ENCODE data around the gene HOGA1. TPM values are rescaled to one million over a fixed set of nuclear protein-coding genes. Genes with fewer than 3 reads are reported as not detected.
A peak's percentile ranks its signal among the peaks of the same experiment; 100 is the strongest.
"Not testable (repeated sequence)": the region's sequence is repeated elsewhere in the genome, so short reads cannot be mapped to it uniquely, and the experiment has no call there.

Gene HOGA1
- total RNA-seq, 3 donors from 2014 or later: 1.9 to 11.0 (median 2.3) TPM

DNA sequence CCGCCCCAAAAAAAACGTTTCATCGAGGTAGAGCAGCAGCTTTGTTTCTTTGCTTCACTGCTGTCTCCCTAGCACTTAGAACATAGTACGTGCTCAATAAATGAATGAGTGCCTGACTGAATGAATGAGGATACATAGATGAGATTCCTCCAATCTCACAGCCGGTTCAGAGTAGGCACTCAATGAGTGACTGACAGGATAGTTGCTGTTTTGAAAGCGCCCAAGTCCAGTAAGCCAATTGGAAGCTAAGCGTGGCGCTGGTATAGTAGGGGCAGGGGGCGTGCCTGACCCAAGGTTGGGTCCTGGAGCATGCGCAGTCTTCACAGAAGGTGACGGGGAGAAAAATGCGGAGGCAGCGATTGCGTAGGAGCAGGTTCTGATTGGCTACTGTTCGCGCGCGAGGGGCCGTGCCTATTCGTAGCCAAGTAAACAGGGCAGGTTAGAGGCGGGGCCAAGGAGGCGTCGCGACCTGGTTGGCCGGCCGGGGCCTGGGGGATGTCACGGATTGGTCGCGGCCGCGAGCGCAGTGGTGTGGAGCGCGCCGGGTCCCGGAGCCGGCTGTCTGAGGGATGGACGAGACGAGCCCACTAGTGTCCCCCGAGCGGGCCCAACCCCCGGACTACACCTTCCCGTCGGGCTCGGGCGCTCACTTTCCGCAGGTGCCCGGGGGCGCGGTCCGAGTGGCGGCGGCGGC, 56.1 kb downstream of the HOGA1 start, which contains the start of gene PI4K2A:
PI4K2A (plus strand) TSS at position 498 of the 694 bp plus-strand sequence; CDS start at position 570, 72 bp downstream.
- Histone ChIP-seq H3K27me3 (no peaks in the 10 kb centered on the region), H3K9me3 (no peaks in the 10 kb centered on the region), H3K4me3 (peak within 1 kb of the TSS; percentile 79 to 90 (median 84)), H3K27ac (peak within 1 kb of the TSS; percentile 89 to 93), H3K36me3 (no peaks in the 10 kb centered on the region), H3K4me1 (peaks cover 0 to 9% of the 10 kb centered on the region in 2 donors)
- intact Hi-C loops (cut with DNase I; ENCODE audit: low total_unique reads): no loop called here
- TF ChIP-seq CTCF (IDR thresholded peaks at IDR 0.05) (no peak), POLR2A (IDR thresholded peaks at IDR 0.05) (no peak), POLR2AphosphoS5 (IDR thresholded peaks at IDR 0.05) (peak; percentile 23 to 77 (median 50))
- DNase-seq (ENCODE audit: low spot score in 2 of 2): peak; percentile 99

DNA sequence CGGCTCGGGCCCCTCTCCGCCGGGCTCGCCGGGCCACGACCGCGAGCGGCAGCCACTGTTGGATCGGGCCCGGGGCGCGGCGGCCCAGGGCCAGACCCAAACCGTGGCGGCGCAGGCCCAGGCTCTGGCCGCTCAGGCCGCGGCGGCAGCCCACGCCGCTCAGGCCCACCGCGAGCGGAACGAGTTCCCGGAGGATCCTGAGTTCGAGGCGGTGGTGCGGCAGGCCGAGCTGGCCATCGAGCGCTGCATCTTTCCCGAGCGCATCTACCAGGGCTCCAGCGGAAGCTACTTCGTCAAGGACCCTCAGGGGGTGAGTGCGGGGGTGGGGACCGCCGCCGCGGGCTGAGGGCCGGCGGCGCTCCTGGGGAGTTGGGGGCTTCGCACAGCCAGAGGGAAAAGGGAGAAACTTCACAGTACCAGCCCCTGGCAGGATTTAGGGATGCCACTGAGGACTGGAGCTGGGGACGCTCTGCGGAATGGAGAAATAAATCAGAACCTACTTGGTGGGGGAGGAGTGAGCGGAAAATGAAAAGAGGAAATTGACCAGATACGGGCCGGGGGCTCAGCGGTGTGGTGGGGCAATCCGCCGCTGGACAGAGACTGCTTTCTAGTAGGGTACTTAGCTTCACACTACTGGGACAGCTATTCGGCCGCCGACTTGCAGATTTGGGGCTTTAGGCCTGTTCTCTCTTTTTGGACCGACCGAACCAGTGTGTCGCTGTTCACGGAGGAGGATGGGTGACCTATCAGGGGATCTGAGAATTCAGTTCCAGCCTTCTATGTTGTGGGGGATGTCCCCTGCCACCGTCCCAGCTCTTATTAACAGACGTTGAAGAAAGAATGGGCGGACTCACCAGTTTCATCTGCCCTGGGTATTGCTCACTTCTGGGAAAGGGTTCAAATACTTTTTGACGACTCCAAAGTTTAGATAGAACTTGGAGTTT, 57.0 kb downstream of the HOGA1 start:
- Histone ChIP-seq H3K9me3 (no peaks in the 10 kb centered on the region), H3K36me3 (no peaks in the 10 kb centered on the region), H3K4me3 (peak overlapping the region; percentile 79 to 90 (median 84)), H3K27ac (peak overlapping the region; percentile 89 to 93), H3K27me3 (no peaks in the 10 kb centered on the region), H3K4me1 (peaks cover 0 to 9% of the 10 kb centered on the region in 2 donors)
- intact Hi-C loops (cut with DNase I; ENCODE audit: low total_unique reads): no loop called here
- DNase-seq (ENCODE audit: low spot score in 2 of 2): peak in 1 of 2 donors; percentile 20
- TF ChIP-seq POLR2AphosphoS5 (IDR thresholded peaks at IDR 0.05) (no peak), CTCF (IDR thresholded peaks at IDR 0.05) (no peak), POLR2A (IDR thresholded peaks at IDR 0.05) (no peak)

DNA sequence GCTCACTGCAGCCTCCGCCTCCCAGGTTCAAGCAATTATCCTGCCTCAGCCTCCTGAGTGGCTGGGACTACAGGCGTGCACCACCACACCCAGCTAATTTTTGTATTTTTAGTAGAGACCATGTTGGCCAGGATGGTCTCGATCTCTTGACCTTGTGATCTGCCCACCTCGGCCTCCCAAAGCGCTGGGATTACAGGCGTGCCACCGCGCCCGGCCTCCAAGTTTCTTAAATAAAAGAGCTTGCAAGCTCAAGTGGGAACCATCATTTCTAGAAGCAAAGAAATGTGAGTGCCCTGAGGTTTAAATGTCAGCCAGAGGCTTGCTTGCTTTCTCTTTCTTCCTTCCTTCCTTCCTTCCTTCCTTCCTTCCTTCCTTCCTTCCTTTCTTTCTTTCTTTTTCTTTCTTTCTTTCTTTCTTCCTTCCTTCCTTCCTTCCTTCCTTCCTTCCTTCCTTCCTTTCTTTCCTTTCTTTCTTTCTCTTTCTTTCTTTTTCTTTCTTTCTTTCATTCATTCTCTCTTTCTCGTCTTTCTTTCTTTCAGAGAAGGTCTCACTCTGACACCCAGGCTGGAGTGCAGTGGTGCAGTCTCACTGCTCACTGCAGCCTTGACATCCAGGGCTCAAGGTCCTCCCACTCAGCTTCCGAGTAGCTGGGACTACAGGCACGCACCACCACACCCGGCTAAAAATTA, 58.4 kb downstream of the HOGA1 start:
- peak overlapping the region in 1 of 3 donors; percentile 84 for H3K4me3 ChIP-seq
- H3K27me3 ChIP-seq; intact Hi-C loops (cut with DNase I; ENCODE audit: low total_unique reads); H3K4me1 ChIP-seq; H3K27ac ChIP-seq; H3K36me3 ChIP-seq; DNase-seq (ENCODE audit: low spot score in 2 of 2); H3K9me3 ChIP-seq: not testable (repeated sequence)

- Histone ChIP-seq H3K27ac (no peak overlapping the region), H3K4me3 (no peak overlapping the region), H3K4me1 (peaks cover 0 to 9% of the 10 kb centered on the region in 2 donors), H3K27me3 (no peaks in the 10 kb centered on the region), H3K9me3 (no peaks in the 10 kb centered on the region), H3K36me3 (no peaks in the 10 kb centered on the region)
- TF ChIP-seq POLR2A (IDR thresholded peaks at IDR 0.05): no peak
- no peak for TF ChIP-seq POLR2AphosphoS5 (IDR thresholded peaks at IDR 0.05)
- TF ChIP-seq CTCF (IDR thresholded peaks at IDR 0.05): no peak
- no peak for DNase-seq (ENCODE audit: low spot score in 2 of 2)
- intact Hi-C loops (cut with DNase I; ENCODE audit: low total_unique reads): no loop called here
Observed at GRCh38 chr10:97643441-97643985, 59.3 kb downstream of the HOGA1 start.

DNA sequence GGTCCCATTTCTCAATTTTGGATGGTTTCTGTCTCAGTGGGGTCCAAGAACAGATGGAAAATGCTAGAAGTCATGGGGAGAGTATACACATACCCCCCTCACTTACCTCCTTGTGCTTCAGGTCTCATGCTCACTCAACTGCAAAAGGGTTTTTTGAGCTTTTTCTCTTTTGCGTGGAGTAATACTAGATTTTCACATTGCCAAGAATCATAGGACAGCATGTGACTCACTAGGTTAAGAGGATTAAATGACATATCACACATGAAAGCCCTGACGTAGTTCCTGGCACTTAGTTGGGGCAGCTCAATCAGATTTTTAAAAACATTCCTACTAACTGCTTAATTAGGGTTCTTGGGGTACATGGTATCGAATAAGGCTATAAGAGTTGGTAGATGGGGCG, 60.7 kb downstream of the HOGA1 start:
- intact Hi-C loops (cut with DNase I; ENCODE audit: low total_unique reads): no loop called here
- H3K36me3 ChIP-seq: no peaks in the 10 kb centered on the region
- H3K9me3 ChIP-seq: no peaks in the 10 kb centered on the region
- TF ChIP-seq CTCF (IDR thresholded peaks at IDR 0.05): no peak
- TF ChIP-seq POLR2A (IDR thresholded peaks at IDR 0.05): no peak
- TF ChIP-seq POLR2AphosphoS5 (IDR thresholded peaks at IDR 0.05): no peak
- DNase-seq (ENCODE audit: low spot score in 2 of 2): no peak
- H3K27me3 ChIP-seq: no peaks in the 10 kb centered on the region
- H3K27ac ChIP-seq: no peak overlapping the region
- H3K4me3 ChIP-seq: no peak overlapping the region
- H3K4me1 ChIP-seq: peaks cover 0 to 9% of the 10 kb centered on the region in 2 donors

Measured in breast epithelium (tissue), 4 donors.